ENCODE results near the gene TMIGD3. TPM values are rescaled to one million over a fixed set of nuclear protein-coding genes. Genes with fewer than 3 reads are reported as not detected.

TMIGD3 gene
- total and polyA plus RNA-seq, 4 experiments from 2014 or later, result not detected

DNA sequence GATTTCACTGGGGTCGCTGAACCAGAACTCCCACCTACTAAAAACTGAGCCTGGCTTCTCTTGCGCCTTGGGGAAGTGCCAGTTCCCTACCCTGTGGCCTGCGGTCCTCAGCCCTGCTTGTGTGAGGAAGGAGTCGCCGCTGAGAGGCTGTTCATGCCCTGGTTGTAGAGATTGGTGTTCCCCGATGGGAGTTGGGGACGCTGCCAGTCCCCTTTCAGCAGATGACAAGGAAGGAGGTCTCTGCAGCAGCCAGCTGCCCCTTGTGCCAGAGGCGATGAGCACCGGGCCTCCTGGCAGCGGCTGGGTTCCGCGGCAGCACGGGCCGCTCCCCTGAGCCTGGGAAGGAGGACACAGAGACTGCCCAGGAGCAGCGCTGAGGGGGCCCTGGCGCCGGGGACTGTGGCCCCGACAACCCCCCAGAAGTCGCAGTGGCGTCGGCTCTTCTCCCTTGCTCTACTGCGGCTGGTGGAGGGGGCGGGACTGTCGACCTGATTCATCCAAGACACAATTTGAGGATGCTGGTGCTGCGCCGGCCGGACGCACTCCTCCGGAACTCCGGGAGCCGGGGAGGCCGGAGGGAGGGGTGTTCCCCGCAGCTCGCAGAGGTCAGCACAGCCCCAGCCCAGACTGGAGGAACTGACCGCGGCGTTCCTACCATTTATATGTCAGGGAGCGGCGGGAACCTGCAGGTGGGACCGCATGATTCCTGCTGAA is 12.0 kb upstream of the TMIGD3 start:
- Mint-ChIP-seq H3K27ac (peak overlapping the region in 4 of 7 donors; percentile 15 to 57 (median 50)), H3K36me3 (no peaks in the 10 kb centered on the region), H3K4me1 (peaks cover 28 to 47% (median 36%) of the 10 kb centered on the region in 4 donors), H3K4me3 (peak overlapping the region in 6 of 8 donors; percentile 49 to 84 (median 76)), H3K9me3 (no peaks in the 10 kb centered on the region), H3K27me3 (no peaks in the 10 kb centered on the region)
- ChIA-PET POLR2A (ENCODE audit: partially characterized antibody) (interaction anchor here (1.0 to 3.5 kb wide), 5 partner anchors 7 to 241 kb away, joined by 3 to 32 read pairs (median 4); partner anchors contain the start of gene RAP1A), CTCF (ENCODE audit: partially characterized antibody) (interaction anchor here (2.2 to 4.5 kb wide), 3 partner anchors 7 to 100 kb away, joined by 7 to 60 read pairs (median 8); no protein-coding TSS in a partner anchor)
- Histone ChIP-seq H3K4me3 (ENCODE audit: low read length in 2 of 2) (no peak overlapping the region), H3K4me1 (ENCODE audit: insufficient read depth, low read length) (peaks cover 72% of the 10 kb centered on the region), H3K27me3 (ENCODE audit: insufficient read depth, low read length) (no peaks in the 10 kb centered on the region), H3K9me3 (ENCODE audit: control insufficient read depth in 1 of 2, low read length in 2 of 2) (no peaks in the 10 kb centered on the region), H3K27ac (ENCODE audit: low read depth, low read length) (no peak overlapping the region), H3K36me3 (ENCODE audit: insufficient read depth, low read length) (no peaks in the 10 kb centered on the region)
- intact Hi-C loops (cut with micrococcal nuclease), result no loop called here
- DNase-seq, result no peak

DNA sequence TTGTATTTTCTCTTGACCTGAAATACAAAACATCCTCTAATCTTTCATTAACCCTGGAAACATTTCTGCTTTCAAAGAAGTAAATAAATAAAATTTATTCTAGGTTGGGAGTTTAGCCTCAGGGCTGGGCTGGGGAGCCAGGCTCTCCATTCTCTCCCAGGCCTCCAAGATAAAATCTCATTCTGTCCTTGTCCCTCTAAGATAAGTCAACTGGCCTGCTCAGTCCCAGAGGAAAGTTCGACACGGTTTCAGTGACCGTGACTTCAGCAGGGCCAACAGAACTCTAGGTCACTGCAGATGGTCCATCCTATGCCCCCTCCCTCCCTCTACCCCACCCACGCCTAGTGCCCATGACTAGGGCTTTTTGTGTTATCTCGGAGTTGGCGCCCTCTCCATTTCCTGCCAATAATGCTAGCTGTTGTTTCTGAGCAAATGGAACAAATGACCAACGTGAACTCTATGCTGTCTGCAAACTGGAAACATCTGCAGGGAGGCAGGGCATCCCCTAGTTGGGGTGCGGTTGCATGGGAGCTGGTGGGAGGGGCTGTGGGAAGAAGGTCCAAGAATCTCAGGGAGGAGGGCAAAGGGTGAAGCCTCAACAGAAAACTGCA is 10.1 kb upstream of the TMIGD3 start:
- CTCF ChIA-PET (ENCODE audit: partially characterized antibody), result interaction anchor here (1.0 to 2.7 kb wide), 2 partner anchors 34 to 36 kb away, joined by 3 to 6 read pairs; no protein-coding TSS in a partner anchor
- H3K27me3 Mint-ChIP-seq, result no peaks in the 10 kb centered on the region
- H3K4me1 ChIP-seq (ENCODE audit: insufficient read depth, low read length), result peaks cover 89% of the 10 kb centered on the region
- intact Hi-C loops (cut with micrococcal nuclease), result no loop called here
- no peaks in the 10 kb centered on the region for H3K27me3 ChIP-seq (ENCODE audit: insufficient read depth, low read length)
- no peak for DNase-seq
- H3K36me3 Mint-ChIP-seq, result no peaks in the 10 kb centered on the region
- peak overlapping the region in 3 of 7 donors; percentile 11 to 51 (median 48) for H3K27ac Mint-ChIP-seq
- H3K9me3 Mint-ChIP-seq, result no peaks in the 10 kb centered on the region
- peaks cover 32 to 47% (median 40%) of the 10 kb centered on the region in 4 donors for H3K4me1 Mint-ChIP-seq
- POLR2A ChIA-PET (ENCODE audit: partially characterized antibody), result interaction anchor here (1.1 kb wide), 1 partner anchor 36 kb away, joined by 3 read pairs; no protein-coding TSS in a partner anchor
- H3K27ac ChIP-seq (ENCODE audit: low read depth, low read length), result no peak overlapping the region
- no peaks in the 10 kb centered on the region for H3K36me3 ChIP-seq (ENCODE audit: insufficient read depth, low read length)
- no peaks in the 10 kb centered on the region for H3K9me3 ChIP-seq (ENCODE audit: control insufficient read depth in 1 of 2, low read length in 2 of 2)
- no peak overlapping the region for H3K4me3 ChIP-seq (ENCODE audit: low read length in 2 of 2)
- H3K4me3 Mint-ChIP-seq, result peak overlapping the region in 1 of 8 donors; percentile 51

DNA sequence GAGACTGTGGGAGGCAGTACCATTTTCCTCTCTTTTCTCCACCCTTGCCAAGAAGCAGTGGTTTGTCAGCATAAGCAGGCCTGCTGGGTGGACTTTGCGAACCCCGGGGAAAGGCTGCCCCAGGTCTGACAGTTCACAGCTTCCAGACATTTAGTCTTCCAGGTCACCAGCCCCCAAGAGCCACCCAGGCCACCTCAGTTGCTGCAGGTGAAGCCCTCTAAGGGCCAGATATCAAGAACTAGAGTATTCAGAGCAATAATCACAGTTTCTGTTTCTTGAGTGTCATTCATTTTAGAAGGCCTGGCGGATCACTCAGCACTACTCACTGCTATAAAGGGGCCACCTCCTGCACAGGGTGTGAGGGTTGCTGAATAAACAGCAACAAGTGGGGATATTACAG is 9.5 kb upstream of the TMIGD3 start:
- Mint-ChIP-seq H3K36me3 (no peaks in the 10 kb centered on the region), H3K27me3 (no peaks in the 10 kb centered on the region), H3K4me1 (peaks cover 34 to 48% (median 38%) of the 10 kb centered on the region in 4 donors), H3K27ac (peak overlapping the region in 3 of 7 donors; percentile 70 to 84 (median 81)), H3K9me3 (no peaks in the 10 kb centered on the region), H3K4me3 (peak overlapping the region in 4 of 8 donors; percentile 6 to 68 (median 16))
- Histone ChIP-seq H3K36me3 (ENCODE audit: insufficient read depth, low read length) (no peaks in the 10 kb centered on the region), H3K4me1 (ENCODE audit: insufficient read depth, low read length) (peaks cover 89% of the 10 kb centered on the region), H3K27ac (ENCODE audit: low read depth, low read length) (no peak overlapping the region), H3K27me3 (ENCODE audit: insufficient read depth, low read length) (no peaks in the 10 kb centered on the region), H3K4me3 (ENCODE audit: low read length in 2 of 2) (no peak overlapping the region), H3K9me3 (ENCODE audit: control insufficient read depth in 1 of 2, low read length in 2 of 2) (no peaks in the 10 kb centered on the region)
- CTCF ChIA-PET (ENCODE audit: partially characterized antibody), result interaction anchor here (1.4 to 2.7 kb wide), 2 partner anchors 33 to 71 kb away, joined by 5 to 6 read pairs; no protein-coding TSS in a partner anchor
- POLR2A ChIA-PET (ENCODE audit: partially characterized antibody), result interaction anchor here (1.1 to 1.7 kb wide), 3 partner anchors 35 to 107 kb away, joined by 3 to 10 read pairs (median 3); partner anchors contain the start of gene RAP1A
- DNase-seq, result no peak
- intact Hi-C loops (cut with micrococcal nuclease), result no loop called here

DNA sequence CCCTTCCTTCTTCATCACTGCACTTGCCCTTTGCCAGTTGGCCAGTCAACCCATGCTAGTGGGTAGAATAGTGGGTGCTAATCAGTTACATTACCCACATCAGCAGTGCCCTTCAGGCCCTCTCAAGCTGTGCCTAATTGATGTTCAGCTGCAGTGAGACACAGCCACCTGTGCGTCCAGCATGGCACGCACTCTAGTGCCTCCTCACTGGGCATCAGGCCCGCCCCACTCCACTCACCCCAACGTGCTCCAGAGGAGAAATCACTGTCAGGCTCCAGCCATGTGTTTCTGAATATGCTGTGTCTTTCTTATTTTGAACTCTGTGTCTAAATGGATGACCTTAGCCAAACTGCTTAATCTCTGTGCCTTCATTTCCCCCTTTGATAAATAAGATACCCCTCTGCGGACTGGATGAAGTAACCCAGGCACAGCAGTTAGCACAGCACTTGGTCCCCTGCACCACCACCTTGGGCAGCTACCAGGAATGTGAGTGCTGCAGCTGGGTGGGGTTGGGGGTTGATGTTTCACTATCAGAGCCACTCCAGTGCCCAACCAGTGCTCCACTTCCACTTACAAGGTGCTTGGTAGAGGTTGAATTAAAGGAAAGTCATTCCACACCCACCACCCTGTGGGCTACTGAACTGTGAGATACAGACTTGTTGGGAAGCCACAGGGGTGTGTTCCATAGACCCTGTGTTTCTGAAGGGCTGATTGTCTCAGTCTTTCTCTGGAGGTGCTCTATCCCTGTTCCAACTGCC is 8.9 kb upstream of the TMIGD3 start:
- peak overlapping the region in 6 of 7 donors; percentile 57 to 86 (median 76) for H3K27ac Mint-ChIP-seq
- H3K9me3 Mint-ChIP-seq, result no peaks in the 10 kb centered on the region
- POLR2A ChIA-PET (ENCODE audit: partially characterized antibody), result interaction anchor here (0.6 to 1.7 kb wide), 8 partner anchors 12 to 114 kb away, joined by 3 to 10 read pairs (median 4); partner anchors contain the start of gene RAP1A
- DNase-seq, result no peak
- CTCF ChIA-PET (ENCODE audit: partially characterized antibody), result interaction anchor here (0.9 to 2.7 kb wide), 7 partner anchors 30 to 257 kb away, joined by 3 to 14 read pairs (median 4); no protein-coding TSS in a partner anchor
- no peaks in the 10 kb centered on the region for H3K36me3 ChIP-seq (ENCODE audit: insufficient read depth, low read length)
- H3K27me3 ChIP-seq (ENCODE audit: insufficient read depth, low read length), result no peaks in the 10 kb centered on the region
- intact Hi-C loops (cut with micrococcal nuclease), result no loop called here
- peak overlapping the region in 4 of 8 donors; percentile 6 to 68 (median 20) for H3K4me3 Mint-ChIP-seq
- peaks cover 89% of the 10 kb centered on the region for H3K4me1 ChIP-seq (ENCODE audit: insufficient read depth, low read length)
- no peaks in the 10 kb centered on the region for H3K9me3 ChIP-seq (ENCODE audit: control insufficient read depth in 1 of 2, low read length in 2 of 2)
- no peak overlapping the region for H3K27ac ChIP-seq (ENCODE audit: low read depth, low read length)
- peak overlapping the region in 1 of 2 donors; percentile 6 for H3K4me3 ChIP-seq (ENCODE audit: low read length in 2 of 2)
- H3K27me3 Mint-ChIP-seq, result no peaks in the 10 kb centered on the region
- H3K4me1 Mint-ChIP-seq, result peaks cover 28 to 48% (median 33%) of the 10 kb centered on the region in 4 donors
- H3K36me3 Mint-ChIP-seq, result no peaks in the 10 kb centered on the region

DNA sequence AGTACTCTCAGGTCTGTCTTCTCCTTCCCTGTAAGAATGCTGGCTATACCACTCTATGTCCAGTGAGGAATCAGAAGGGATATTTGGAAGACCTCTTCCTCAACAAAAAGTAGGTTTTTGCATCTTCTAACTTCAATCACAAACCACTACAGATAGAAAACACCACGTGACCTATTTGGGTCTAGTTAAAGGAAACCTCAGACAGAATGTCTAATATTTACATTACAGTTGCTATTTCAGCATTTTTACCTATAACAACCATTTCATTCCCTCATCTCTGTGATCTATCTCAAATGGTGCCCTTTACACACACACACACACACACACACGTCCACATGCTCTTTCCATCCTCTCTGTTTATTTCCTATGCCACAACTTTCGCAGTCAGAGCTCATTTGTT is 7.9 kb upstream of the TMIGD3 start:
- peak in 4 of 5 donors; percentile 42 to 54 (median 48) for DNase-seq
- Histone ChIP-seq H3K27me3 (ENCODE audit: insufficient read depth, low read length) (no peaks in the 10 kb centered on the region), H3K4me1 (ENCODE audit: insufficient read depth, low read length) (peaks cover 85% of the 10 kb centered on the region), H3K9me3 (ENCODE audit: control insufficient read depth in 1 of 2, low read length in 2 of 2) (no peaks in the 10 kb centered on the region), H3K27ac (ENCODE audit: low read depth, low read length) (no peak overlapping the region), H3K4me3 (ENCODE audit: low read length in 2 of 2) (peak overlapping the region in 1 of 2 donors; percentile 6), H3K36me3 (ENCODE audit: insufficient read depth, low read length) (no peaks in the 10 kb centered on the region)
- H3K4me3 Mint-ChIP-seq, result no peak overlapping the region
- H3K4me1 Mint-ChIP-seq, result peaks cover 25 to 46% (median 27%) of the 10 kb centered on the region in 4 donors
- no peaks in the 10 kb centered on the region for H3K9me3 Mint-ChIP-seq
- no peak overlapping the region for H3K27ac Mint-ChIP-seq
- H3K27me3 Mint-ChIP-seq, result no peaks in the 10 kb centered on the region
- POLR2A ChIA-PET (ENCODE audit: partially characterized antibody), result interaction anchor here (0.6 to 1.7 kb wide), 8 partner anchors 11 to 202 kb away, joined by 3 to 10 read pairs (median 4); partner anchors contain the start of genes RAP1A and WDR77
- intact Hi-C loops (cut with micrococcal nuclease), result no loop called here
- CTCF ChIA-PET (ENCODE audit: partially characterized antibody), result interaction anchor here (0.9 to 2.7 kb wide), 10 partner anchors 29 to 258 kb away, joined by 3 to 14 read pairs (median 4); no protein-coding TSS in a partner anchor
- H3K36me3 Mint-ChIP-seq, result no peaks in the 10 kb centered on the region

DNA sequence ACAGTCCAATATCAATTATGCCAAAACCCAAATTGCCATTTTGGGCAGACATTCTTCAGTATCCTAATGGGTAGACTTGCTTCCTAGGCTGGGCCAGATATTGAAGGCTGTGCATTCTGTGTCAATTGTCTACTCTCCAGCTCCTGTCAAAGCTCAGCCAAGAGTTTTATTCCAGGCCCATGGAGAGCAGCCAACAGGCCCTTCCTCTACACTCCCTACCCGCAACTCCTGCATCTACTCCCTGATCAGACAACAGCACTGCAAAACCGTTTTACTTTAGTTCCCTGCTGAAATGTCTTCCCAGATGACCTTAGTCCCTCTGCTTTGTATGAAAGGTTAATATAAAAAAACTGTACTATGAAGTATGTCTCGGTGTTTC is 6.6 kb upstream of the TMIGD3 start:
- Mint-ChIP-seq H3K27me3 (no peaks in the 10 kb centered on the region), H3K4me3 (peak overlapping the region in 2 of 8 donors; percentile 5 to 13), H3K9me3 (no peaks in the 10 kb centered on the region), H3K27ac (peak overlapping the region in 2 of 7 donors; percentile 19 to 64), H3K36me3 (no peaks in the 10 kb centered on the region), H3K4me1 (peaks cover 28 to 51% (median 37%) of the 10 kb centered on the region in 4 donors)
- DNase-seq, result no peak
- intact Hi-C loops (cut with micrococcal nuclease), result loop anchor here (2.0 to 10.0 kb wide), 5 partner anchors 61 to 245 kb away; partner anchors contain the start of genes ATP5PB, DDX20 and WDR77
- POLR2A ChIA-PET (ENCODE audit: partially characterized antibody), result interaction anchor here (3.1 to 8.6 kb wide), 4 partner anchors 35 to 245 kb away, joined by 27 to 170 read pairs (median 36); partner anchors contain the start of genes C1orf162, DDX20 and RAP1A
- Histone ChIP-seq H3K4me1 (ENCODE audit: insufficient read depth, low read length) (peaks cover 85% of the 10 kb centered on the region), H3K9me3 (ENCODE audit: control insufficient read depth in 1 of 2, low read length in 2 of 2) (no peaks in the 10 kb centered on the region), H3K27me3 (ENCODE audit: insufficient read depth, low read length) (no peaks in the 10 kb centered on the region), H3K27ac (ENCODE audit: low read depth, low read length) (no peak overlapping the region), H3K36me3 (ENCODE audit: insufficient read depth, low read length) (no peaks in the 10 kb centered on the region), H3K4me3 (ENCODE audit: low read length in 2 of 2) (no peak overlapping the region)
- CTCF ChIA-PET (ENCODE audit: partially characterized antibody), result interaction anchor here (1.1 to 5.0 kb wide), 18 partner anchors 8 to 245 kb away, joined by 3 to 116 read pairs (median 34); partner anchors contain the start of genes ATP5PB, C1orf162, DDX20 and WDR77
